ENCODE data around the gene ASNS.

The ASNS gene

DNA sequence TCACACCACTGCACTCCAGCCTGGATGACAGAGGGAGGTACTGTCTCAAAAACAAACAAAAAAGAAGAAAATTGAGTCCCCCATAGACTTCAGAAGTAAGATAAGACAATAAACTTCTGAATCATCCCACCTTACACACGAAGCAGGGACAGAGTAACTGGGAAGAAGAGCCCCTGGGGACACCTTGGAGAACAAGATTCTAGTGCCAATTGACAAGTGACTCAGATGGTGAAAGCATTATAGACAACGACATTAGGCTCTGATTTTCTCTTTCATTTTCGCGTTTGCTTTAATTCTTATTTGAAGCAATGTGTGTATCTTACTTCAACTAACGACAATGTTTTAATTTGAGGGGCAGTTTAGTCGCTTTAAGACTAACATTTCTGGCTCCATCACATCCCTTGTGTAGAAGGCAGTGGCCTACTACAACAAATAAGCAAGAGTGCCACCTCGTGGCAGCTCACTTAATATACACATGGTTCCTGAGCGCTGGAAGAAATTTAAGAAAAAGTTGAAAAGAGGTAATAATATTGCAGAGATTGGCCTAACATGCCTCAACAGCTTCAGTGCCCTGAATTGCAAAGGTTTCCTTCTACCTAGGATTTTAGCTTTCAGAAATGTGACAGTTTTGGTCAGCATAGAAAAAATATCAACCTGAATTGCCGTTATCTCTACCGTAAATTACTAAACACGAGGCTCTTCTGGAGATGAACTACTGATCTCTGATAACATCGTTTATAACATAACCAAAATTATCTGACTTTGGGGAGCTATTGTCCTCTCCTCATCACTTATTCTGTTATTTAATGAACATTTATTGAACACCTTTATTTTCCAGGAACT is 36.7 kb downstream of the ASNS start:
- TF ChIP-seq EZH2phosphoT487 (IDR thresholded peaks at IDR 0.05; ENCODE audit: borderline replicate concordance): no peak
- TF ChIP-seq, protein P1, sequence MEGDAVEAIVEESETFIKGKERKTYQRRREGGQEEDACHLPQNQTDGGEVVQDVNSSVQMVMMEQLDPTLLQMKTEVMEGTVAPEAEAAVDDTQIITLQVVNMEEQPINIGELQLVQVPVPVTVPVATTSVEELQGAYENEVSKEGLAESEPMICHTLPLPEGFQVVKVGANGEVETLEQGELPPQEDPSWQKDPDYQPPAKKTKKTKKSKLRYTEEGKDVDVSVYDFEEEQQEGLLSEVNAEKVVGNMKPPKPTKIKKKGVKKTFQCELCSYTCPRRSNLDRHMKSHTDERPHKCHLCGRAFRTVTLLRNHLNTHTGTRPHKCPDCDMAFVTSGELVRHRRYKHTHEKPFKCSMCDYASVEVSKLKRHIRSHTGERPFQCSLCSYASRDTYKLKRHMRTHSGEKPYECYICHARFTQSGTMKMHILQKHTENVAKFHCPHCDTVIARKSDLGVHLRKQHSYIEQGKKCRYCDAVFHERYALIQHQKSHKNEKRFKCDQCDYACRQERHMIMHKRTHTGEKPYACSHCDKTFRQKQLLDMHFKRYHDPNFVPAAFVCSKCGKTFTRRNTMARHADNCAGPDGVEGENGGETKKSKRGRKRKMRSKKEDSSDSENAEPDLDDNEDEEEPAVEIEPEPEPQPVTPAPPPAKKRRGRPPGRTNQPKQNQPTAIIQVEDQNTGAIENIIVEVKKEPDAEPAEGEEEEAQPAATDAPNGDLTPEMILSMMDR (conservative IDR thresholded peaks at IDR 0.05; ENCODE audit: low read length): peak; percentile 84
- no peaks in the 10 kb centered on the region for H3K27me3 ChIP-seq (ENCODE audit: insufficient read depth, low read length, poor library complexity, severe bottlenecking)
- no peak overlapping the region for H3K4me2 ChIP-seq (ENCODE audit: low read depth, low read length, poor library complexity, severe bottlenecking)
- H3F3A ChIP-seq (ENCODE audit: low read depth): no peaks in the 10 kb centered on the region
- no peaks in the 10 kb centered on the region for H4K20me1 ChIP-seq (ENCODE audit: insufficient read depth, low read length, poor library complexity, severe bottlenecking)
- no peaks in the 10 kb centered on the region for H3K36me3 ChIP-seq (ENCODE audit: insufficient read depth, low read length)
- no peak overlapping the region for H3K4me3 ChIP-seq (ENCODE audit: low read length, poor library complexity, severe bottlenecking)
- no peaks in the 10 kb centered on the region for H3K79me2 ChIP-seq (ENCODE audit: insufficient read depth, low read length)
- no peaks in the 10 kb centered on the region for H3K9me3 ChIP-seq (ENCODE audit: insufficient read depth, low read depth, low read length)
- H3K4me1 ChIP-seq (ENCODE audit: insufficient read depth, low read length, poor library complexity, severe bottlenecking): no peaks in the 10 kb centered on the region
- no peaks in the 10 kb centered on the region for H3K9me2 ChIP-seq (replicated peaks; ENCODE audit: low read depth, low read length)
- H3K9ac ChIP-seq (ENCODE audit: low read depth, low read length, poor library complexity, severe bottlenecking): no peak overlapping the region
- H2AFZ ChIP-seq (ENCODE audit: low read length): no peak overlapping the region

DNA sequence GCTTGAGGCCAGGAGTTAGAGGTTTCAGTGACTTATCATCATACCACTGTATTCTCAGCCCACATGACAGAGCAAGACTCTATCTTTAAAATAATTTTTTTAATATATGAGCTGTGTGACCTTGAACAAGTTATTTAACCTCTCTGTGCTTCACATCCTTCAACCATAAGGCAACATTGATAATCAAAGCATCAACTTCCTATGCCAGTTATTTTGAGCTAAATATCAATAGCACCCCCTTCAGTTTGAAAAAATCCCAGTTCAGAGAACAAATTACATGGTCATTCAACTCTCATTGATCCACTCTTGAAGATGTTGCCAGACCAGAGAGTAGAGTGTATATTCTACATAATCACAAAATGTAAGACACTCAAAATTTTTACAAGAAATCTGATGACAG is 53.0 kb downstream of the ASNS start:
- Histone ChIP-seq H2AFZ (ENCODE audit: low read length) (no peak overlapping the region), H3K4me1 (ENCODE audit: insufficient read depth, low read length, poor library complexity, severe bottlenecking) (no peaks in the 10 kb centered on the region), H3K36me3 (ENCODE audit: insufficient read depth, low read length) (no peaks in the 10 kb centered on the region), H3K27me3 (ENCODE audit: insufficient read depth, low read length, poor library complexity, severe bottlenecking) (no peaks in the 10 kb centered on the region), H3K9ac (ENCODE audit: low read depth, low read length, poor library complexity, severe bottlenecking) (no peak overlapping the region), H3K9me2 (replicated peaks; ENCODE audit: low read depth, low read length) (no peaks in the 10 kb centered on the region), H3K79me2 (ENCODE audit: insufficient read depth, low read length) (no peaks in the 10 kb centered on the region), H3K4me3 (ENCODE audit: low read length, poor library complexity, severe bottlenecking) (no peak overlapping the region), H3K9me3 (ENCODE audit: insufficient read depth, low read depth, low read length) (no peaks in the 10 kb centered on the region), H3K4me2 (ENCODE audit: low read depth, low read length, poor library complexity, severe bottlenecking) (no peak overlapping the region), H3F3A (ENCODE audit: low read depth) (no peaks in the 10 kb centered on the region), H4K20me1 (ENCODE audit: insufficient read depth, low read length, poor library complexity, severe bottlenecking) (no peaks in the 10 kb centered on the region)
- no peak for TF ChIP-seq EZH2phosphoT487 (IDR thresholded peaks at IDR 0.05; ENCODE audit: borderline replicate concordance)
- TF ChIP-seq, protein P1 (conservative IDR thresholded peaks at IDR 0.05; ENCODE audit: low read length): no peak

DNA sequence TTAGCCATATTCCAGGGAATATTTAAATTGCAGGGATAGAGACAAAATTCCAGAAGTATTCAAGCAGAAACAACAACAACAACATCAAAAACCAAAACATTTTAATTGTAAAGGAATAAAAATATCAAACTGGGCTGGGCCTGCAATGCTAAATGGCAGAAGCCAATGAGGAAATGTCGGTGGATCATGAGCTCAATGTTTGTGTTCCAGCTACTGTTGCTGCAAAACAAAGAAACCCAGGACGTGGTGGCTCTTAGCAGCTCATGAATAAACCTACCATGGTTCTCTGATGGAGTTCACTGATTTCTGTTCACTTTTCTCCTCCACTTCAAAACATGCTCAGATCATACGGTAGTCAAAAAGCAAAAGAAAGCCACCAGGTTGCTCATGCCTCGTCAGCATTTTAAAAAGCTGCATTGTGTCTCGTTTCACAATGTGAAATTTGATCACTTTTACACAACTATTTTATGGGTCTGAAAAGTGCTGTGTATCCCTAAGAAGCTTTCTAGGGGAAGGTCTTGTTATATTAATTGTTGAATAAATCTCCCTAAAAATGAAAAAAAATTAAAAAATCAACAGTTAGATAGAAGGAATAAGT is 54.0 kb downstream of the ASNS start:
- Histone ChIP-seq H3F3A (ENCODE audit: low read depth) (no peaks in the 10 kb centered on the region), H3K4me1 (ENCODE audit: insufficient read depth, low read length, poor library complexity, severe bottlenecking) (no peaks in the 10 kb centered on the region), H3K36me3 (ENCODE audit: insufficient read depth, low read length) (no peaks in the 10 kb centered on the region), H3K9ac (ENCODE audit: low read depth, low read length, poor library complexity, severe bottlenecking) (no peak overlapping the region), H2AFZ (ENCODE audit: low read length) (no peak overlapping the region), H3K9me3 (ENCODE audit: insufficient read depth, low read depth, low read length) (no peaks in the 10 kb centered on the region), H4K20me1 (ENCODE audit: insufficient read depth, low read length, poor library complexity, severe bottlenecking) (no peaks in the 10 kb centered on the region), H3K27me3 (ENCODE audit: insufficient read depth, low read length, poor library complexity, severe bottlenecking) (no peaks in the 10 kb centered on the region), H3K79me2 (ENCODE audit: insufficient read depth, low read length) (no peaks in the 10 kb centered on the region), H3K4me3 (ENCODE audit: low read length, poor library complexity, severe bottlenecking) (no peak overlapping the region), H3K4me2 (ENCODE audit: low read depth, low read length, poor library complexity, severe bottlenecking) (no peak overlapping the region), H3K9me2 (replicated peaks; ENCODE audit: low read depth, low read length) (no peaks in the 10 kb centered on the region)
- TF ChIP-seq, protein P1 (conservative IDR thresholded peaks at IDR 0.05; ENCODE audit: low read length): no peak
- TF ChIP-seq EZH2phosphoT487 (IDR thresholded peaks at IDR 0.05; ENCODE audit: borderline replicate concordance): no peak

All from Loucy (cell line).